SH-SY5Y (cell line): ENCODE measurements around the gene IL18RAP.

ENCODE experiments used
- GATA2 ChIP-seq: IDR thresholded peaks from 2 replicates; pipeline ENCODE4 v1.6.1; 2011; ENCODE audit warnings: mild to moderate bottlenecking, low read depth, low read length
- GATA3 ChIP-seq: IDR thresholded peaks from 2 replicates; pipeline ENCODE4 v1.6.1; 2011; ENCODE audit warnings: low read depth, mild to moderate bottlenecking, low read length, moderate library complexity

GRCh38 chr2:102437122-102437521 lies 14.2 kb downstream of the IL18RAP start:
- TF ChIP-seq GATA2 (no peak), GATA3 (no peak)
